GM12878 (cell line): ENCODE measurements around the gene RASGRP3. TPM values are rescaled to one million over a fixed set of nuclear protein-coding genes. Genes with fewer than 3 reads are reported as not detected.

Source experiments
- ATAC-seq: fragments of 200-7000 bp; cut with Tn5 transposase; 3 replicates; pipeline ENCODE4 v1.9.1; 2020; ENCODE audit warnings: mild to moderate bottlenecking, moderate library complexity
- BruUV-seq: library from RNA; stranded (reverse); fragments of 400-500 nt; replicated peaks from 2 replicates; lab custom pipeline; 2021; lab: Mats Ljungman, UMichigan
- CTCF ChIA-PET: fragments of 300-600 bp; sonication (Branson Sonifier 250); formaldehyde crosslinking; extraction: SDS; loops from one replicate; lab custom pipeline; 2021; ENCODE audit warnings: inconsistent platforms; lab: Yijun Ruan, JAX
- POLR2A ChIA-PET: fragments of 350-600 bp; formaldehyde crosslinking; extraction: SDS; loops from one replicate; lab custom pipeline; 2021; ENCODE audit warnings: inconsistent platforms; lab: Charles Lee
- RAD21 ChIA-PET: fragments of 300-600 bp; sonication (Branson Sonifier 250); formaldehyde crosslinking; loops from one replicate; lab custom pipeline; 2023; ENCODE audit warnings: antibody characterized with exemption; ENCODE audit not compliant: unreplicated experiment; lab: Charles Lee
- SMC1A ChIA-PET: fragments of 300-600 bp; sonication (Branson Sonifier 250); formaldehyde crosslinking; loops from one replicate; lab custom pipeline; 2023; ENCODE audit not compliant: unreplicated experiment, uncharacterized antibody; lab: Charles Lee
- DNase-seq: peaks from one replicate; pipeline ENCODE4 v3.0.0-alpha.2; 2011; ENCODE audit warnings: low read depth, low spot score
- FAIRE-seq: peaks from 3 replicates; lab custom pipeline; 2011; peaks lifted over from hg19 to GRCh38; lab: Jason Lieb, UNC
- H2AFZ ChIP-seq: 2 replicates; pipeline ENCODE4 v1.6.0; 2011; ENCODE audit warnings: low read depth, low read length, control low read depth; ENCODE audit not compliant: control insufficient read depth
- H3K27ac ChIP-seq: 2 replicates; pipeline ENCODE4 v1.5.1; 2011; ENCODE audit warnings: control low read depth; ENCODE audit not compliant: control insufficient read depth, insufficient read depth
- H3K27me3 ChIP-seq, 2 experiments: replicated peaks in 1 of 2; 2 replicates each; pipeline versions ENCODE4 v1.6.0 to v1.6.1; 2011; ENCODE audit warnings: low read length in 1 of 2; ENCODE audit not compliant: control insufficient read depth in 2 of 2, insufficient read depth in 2 of 2
- H3K36me3 ChIP-seq, 2 experiments: 2 replicates each; pipeline ENCODE4 v1.5.1; 2011; ENCODE audit warnings: low read length in 1 of 2; ENCODE audit not compliant: control insufficient read depth in 2 of 2, insufficient read depth in 2 of 2
- H3K4me1 ChIP-seq: 2 replicates; pipeline ENCODE4 v1.6.1; 2011; ENCODE audit warnings: mild to moderate bottlenecking, low read length, moderate library complexity, mixed read lengths; ENCODE audit not compliant: control insufficient read depth, insufficient read depth
- H3K4me2 ChIP-seq: 2 replicates; pipeline ENCODE4 v1.6.0; 2011; ENCODE audit warnings: control low read depth; ENCODE audit not compliant: control insufficient read depth, insufficient read depth
- H3K4me3 ChIP-seq: fragments of 200-600 bp; sonication (generic); 2 replicates; pipeline ENCODE4 v1.5.1; 2016
- H3K79me2 ChIP-seq: 2 replicates; pipeline ENCODE4 v1.6.0; 2011; ENCODE audit warnings: low read length; ENCODE audit not compliant: control insufficient read depth, insufficient read depth
- H3K9ac ChIP-seq: 2 replicates; pipeline ENCODE4 v1.8.0; 2011; ENCODE audit warnings: low read length, control low read depth, mixed read lengths; ENCODE audit not compliant: control insufficient read depth, insufficient read depth
- H3K9me3 ChIP-seq: replicated peaks from 3 replicates; pipeline ENCODE4 v1.5.1; 2011; ENCODE audit warnings: mild to moderate bottlenecking, low read length; ENCODE audit not compliant: control insufficient read depth, insufficient read depth
- H4K20me1 ChIP-seq: 2 replicates; pipeline ENCODE4 v1.6.0; 2011; ENCODE audit not compliant: control insufficient read depth, insufficient read depth
- ATF2 ChIP-seq: IDR thresholded peaks from 2 replicates; pipeline ENCODE4 v1.6.1; 2012; ENCODE audit warnings: low read length, inconsistent platforms
- BHLHE40 ChIP-seq, 2 experiments: fragments of 450-650 bp in 1 of 2; IDR thresholded peaks; 2 replicates each; pipeline ENCODE4 v1.6.1; 2011 to 2017; ENCODE audit warnings: low read depth in 2 of 2, borderline replicate concordance in 1 of 2, improper control_type of control experiment in 1 of 2, low read length in 1 of 2, mild to moderate bottlenecking in 1 of 2
- CBFB ChIP-seq: IDR thresholded peaks from 2 replicates; pipeline ENCODE4 v1.6.1; 2016; ENCODE audit warnings: antibody characterized with exemption, low read depth
- CBX3 ChIP-seq: fragments of 200-600 bp; sonication (generic); IDR thresholded peaks from 2 replicates; pipeline ENCODE4 v1.6.1; 2016; ENCODE audit warnings: low read depth, borderline replicate concordance
- EED ChIP-seq: sonication (generic); IDR thresholded peaks from 2 replicates; pipeline ENCODE4 v1.6.1; 2016; ENCODE audit warnings: antibody characterized with exemption, low read depth
- ELK1 ChIP-seq: IDR thresholded peaks from 2 replicates; pipeline ENCODE4 v1.6.1; 2012; ENCODE audit warnings: low read depth, low read length, improper control_type of control experiment
- HDGF ChIP-seq: fragments of 450-650 bp; IDR thresholded peaks from 2 replicates; pipeline ENCODE4 v1.6.1; 2016; ENCODE audit warnings: antibody characterized with exemption
- IKZF2 ChIP-seq, 2 experiments: fragments of 450-650 bp; IDR thresholded peaks; 2 replicates each; pipeline ENCODE4 v1.6.1; 2017; ENCODE audit warnings: mild to moderate bottlenecking in 2 of 2, moderate library complexity in 2 of 2
- IRF5 ChIP-seq: fragments of 450-650 bp; IDR thresholded peaks from 2 replicates; pipeline ENCODE4 v1.6.1; 2017; ENCODE audit warnings: borderline replicate concordance
- KAT2A ChIP-seq: conservative IDR thresholded peaks from 2 replicates; pipeline ENCODE4 v1.6.1; 2011; ENCODE audit warnings: low read depth, low read length; ENCODE audit not compliant: control insufficient read depth
- LARP7 ChIP-seq: fragments of 450-650 bp; IDR thresholded peaks from 2 replicates; pipeline ENCODE4 v1.6.1; 2017; ENCODE audit warnings: mild to moderate bottlenecking
- MTA2 ChIP-seq: fragments of 450-650 bp; IDR thresholded peaks from 2 replicates; pipeline ENCODE4 v1.6.1; 2016; ENCODE audit warnings: low read depth, mild to moderate bottlenecking, moderate library complexity
- MYC ChIP-seq: IDR thresholded peaks from 2 replicates; pipeline ENCODE4 v1.6.1; 2011; ENCODE audit warnings: mild to moderate bottlenecking, low read length, moderate library complexity, inconsistent platforms; ENCODE audit not compliant: insufficient read depth, insufficient replicate concordance, insufficient read length, severe bottlenecking
- NFYA ChIP-seq: IDR thresholded peaks from 2 replicates; pipeline ENCODE4 v1.6.1; 2011; ENCODE audit warnings: low read depth, mild to moderate bottlenecking, low read length, improper control_type of control experiment, borderline replicate concordance
- NR2C1 ChIP-seq: fragments of 450-650 bp; IDR thresholded peaks from 2 replicates; pipeline ENCODE4 v1.6.1; 2017; ENCODE audit warnings: antibody characterized with exemption, mild to moderate bottlenecking, moderate library complexity
- NR2C2 ChIP-seq: IDR thresholded peaks from 2 replicates; pipeline ENCODE4 v1.6.1; 2011; ENCODE audit warnings: borderline replicate concordance, low read depth; ENCODE audit not compliant: control insufficient read depth, insufficient read length
- POLR2A ChIP-seq: IDR thresholded peaks from 2 replicates; pipeline ENCODE4 v1.6.1; 2011; ENCODE audit warnings: low read depth, mild to moderate bottlenecking, low read length
- RELA ChIP-seq: fragments of 450-650 bp; IDR thresholded peaks from 2 replicates; pipeline ENCODE4 v1.8.0; 2014; ENCODE audit warnings: borderline replicate concordance; ENCODE audit not compliant: partially characterized antibody
- ZNF217 ChIP-seq: fragments of 450-650 bp; IDR thresholded peaks from 2 replicates; pipeline ENCODE4 v1.6.1; 2017; ENCODE audit warnings: antibody characterized with exemption, mild to moderate bottlenecking
- WGBS: methylation state at CpG from one replicate; pipeline ENCODE4 v1.1.6; 2016; ENCODE audit warnings: low lambda C conversion rate; ENCODE audit not compliant: insufficient replicate concordance, insufficient coverage; ENCODE audit errors: missing lambda C conversion rate; 5-methylcytosine and 5-hydroxymethylcytosine counted together
- in situ Hi-C: fragments of 300-500 bp; cut with MboI; formaldehyde crosslinking; loops from 9 replicates; pipeline ENCODE4 v1.14.3; 2018; ENCODE audit warnings: mixed read lengths
- intact Hi-C: fragments of 100-400 bp; cut with micrococcal nuclease; formaldehyde crosslinking; loops from one replicate; pipeline ENCODE4 v1.14.2; 2022; ENCODE audit not compliant: unreplicated experiment
- polyA plus RNA-seq, 11 experiments: library from polyadenylated mRNA; depleted of rRNA in 4 of 11; unstranded in 6 of 11; stranded (reverse) in 5 of 11; fragments of >200 nt; fragmentation: Nextera tagmentation in 4 of 11; fragmentation: Illumina TruSeq in 1 of 11; extraction: Ambion mirVana in 4 of 11; extraction: Trizol in 1 of 11; gene quantifications; 1 replicate in 1 of 11; 2 replicates in 10 of 11; pipeline versions ENCODE4 v1.2.1 to v1.2.3, GENCODE V29; 2011 to 2016; ENCODE audit warnings: inconsistent platforms in 2 of 11, missing spikeins in 2 of 11, low read depth in 1 of 11
- total RNA-seq, 4 experiments: library from RNA; depleted of rRNA in 3 of 4; stranded (reverse); fragments of >200 nt in 3 of 4; fragmentation: Illumina TruSeq in 1 of 4; extraction: Trizol in 1 of 4; gene quantifications; 2 replicates each; pipeline versions ENCODE4 v1.2.1 to v1.2.3, GENCODE V29; 2013 to 2021

Gene RASGRP3
- total and polyA plus RNA-seq, 10 of the 15 experiments (the other 5 are each of a cell fraction or from before 2014, with no cell fraction given), result 31.6 to 106 (median 64.7) TPM

GRCh38 chr2:33597026-33597425 is 120.6 kb downstream of the RASGRP3 start (continued):
- TF ChIP-seq RELA (no peak), IKZF2 (IDR thresholded peaks at IDR 0.05) (no peak), IRF5 (no peak), ZNF217 (no peak), NR2C2 (no peak), ELK1 (no peak)

- H3K4me1 ChIP-seq, result no peaks in the 10 kb centered on the region
- H3K36me3 ChIP-seq, result peaks cover 0 to 6% of the 10 kb centered on the region in 2 experiments; a peak in 1 of 4 replicates
- ChIA-PET CTCF (interaction anchor here (0.9 to 2.8 kb wide), 11 partner anchors 9 to 186 kb away, joined by 3 to 34 read pairs (median 4); partner anchors contain the start of gene RASGRP3), POLR2A (interaction anchor here (1.0 to 2.2 kb wide), 6 partner anchors 12 to 122 kb away, joined by 3 to 22 read pairs (median 3); partner anchors contain the start of gene RASGRP3), RAD21 (interaction anchor here (0.8 to 2.8 kb wide), 11 partner anchors 16 to 1433 kb away, joined by 3 to 26 read pairs (median 3); partner anchors contain the start of gene SLC30A6), SMC1A (interaction anchor here (0.6 to 2.4 kb wide), 15 partner anchors 8 to 472 kb away, joined by 3 to 24 read pairs (median 3); partner anchors contain the start of gene RASGRP3)
- no peaks in the 10 kb centered on the region for H3K27me3 ChIP-seq
- H3K9ac ChIP-seq, result peak overlapping the region; percentile 87
- H3K27ac ChIP-seq, result peak overlapping the region; percentile 96
- intact Hi-C loops, result loop anchor here (5.0 kb wide), 1 partner anchor 121 kb away; the partner anchor contains the start of gene RASGRP3
- FAIRE-seq (peak; percentile 75), ATAC-seq (peak; percentile 85), DNase-seq (peak; percentile 28)
- peak overlapping the region; percentile 94 for H3K4me3 ChIP-seq
- peaks cover 48% of the 10 kb centered on the region for H3K79me2 ChIP-seq
- H2AFZ ChIP-seq, result peak overlapping the region; percentile 97
- no peaks in the 10 kb centered on the region for H4K20me1 ChIP-seq
- peak overlapping the region; percentile 46 for H3K4me2 ChIP-seq
- in situ Hi-C loops, result loop anchor here (25.0 kb wide), 1 partner anchor 836 kb away; no protein-coding TSS in a partner anchor
- WGBS, result 2% methylated on average over 23 of the region's 23 CpGs
- BruUV-seq, result no TSS peak
- no peaks in the 10 kb centered on the region for H3K9me3 ChIP-seq
- no peak for TF ChIP-seq CBX3
- TF ChIP-seq MYC, result peak; percentile 30
- TF ChIP-seq HDGF, result peak; percentile 85; the same call in 1 of the 2 replicates
- TF ChIP-seq IKZF2 (IDR thresholded peaks at IDR 0.05), result 0 out of 4 replicates have a peak, but pooled peaks of 1 of the 2 experiments have one; percentile 12
- TF ChIP-seq LARP7, result peak; percentile 68; the same call in 1 of the 2 replicates
- 0 out of 2 replicates have a peak, but pooled peaks have one; percentile 6 for TF ChIP-seq MTA2
- TF ChIP-seq NR2C1, result no peak
- TF ChIP-seq NFYA, result no peak
- no peak for TF ChIP-seq ATF2
- TF ChIP-seq KAT2A, result no peak
- 0 out of 2 replicates have a peak, but pooled peaks have one; percentile 14 for TF ChIP-seq POLR2A
- peak in 1 of 2 experiments; percentile 67; a peak in 2 of 4 replicates for TF ChIP-seq BHLHE40 (IDR thresholded peaks at IDR 0.05; ENCODE audit: borderline replicate concordance in 1 of 2, low read depth in 2 of 2, low read length in 1 of 2)
- TF ChIP-seq EED, result peak; percentile 20
- peak; percentile 23; the same call in 1 of the 2 replicates for TF ChIP-seq CBFB
Measured at GRCh38 chr2:33598561-33599174, 122.2 kb downstream of the RASGRP3 start.
